ENCODE results near the gene TBC1D9. TPM values are rescaled to one million over a fixed set of nuclear protein-coding genes. Genes with fewer than 3 reads are reported as not detected.

The TBC1D9 gene
- total RNA-seq, 1 experiment from 2014 or later: 0.70 TPM

DNA sequence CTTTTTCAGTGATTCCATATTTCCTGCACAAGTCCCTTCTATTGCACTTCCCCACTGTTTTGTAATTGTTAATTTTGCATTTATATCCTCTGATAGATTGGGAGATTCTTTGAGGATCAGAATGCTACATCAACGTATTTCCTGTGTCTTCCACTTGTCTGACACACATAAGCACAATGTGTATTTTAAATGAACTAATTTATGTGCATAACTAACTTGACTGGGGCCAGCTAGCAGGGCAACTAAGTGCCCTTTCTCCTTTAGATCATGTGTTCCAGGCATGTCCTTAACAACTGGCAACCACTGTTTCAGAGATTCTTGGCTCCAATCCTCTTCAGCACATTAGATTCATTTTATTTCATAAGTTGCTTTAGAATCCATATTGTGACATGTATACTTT is 171.7 kb downstream of the TBC1D9 start:
- ChIA-PET CTCF (interaction anchor here (2.0 kb wide), 1 partner anchor 10 kb away, joined by 5 read pairs; no protein-coding TSS in a partner anchor), POLR2A (no interaction called here)
- H3K27me3 Mint-ChIP-seq (ENCODE audit: low read depth): peaks cover 7% of the 10 kb centered on the region
- DNase-seq (ENCODE audit: low spot score) (no peak), ATAC-seq (no peak)
- H3K9me3 Mint-ChIP-seq: no peaks in the 10 kb centered on the region
- TF ChIP-seq, protein P1, sequence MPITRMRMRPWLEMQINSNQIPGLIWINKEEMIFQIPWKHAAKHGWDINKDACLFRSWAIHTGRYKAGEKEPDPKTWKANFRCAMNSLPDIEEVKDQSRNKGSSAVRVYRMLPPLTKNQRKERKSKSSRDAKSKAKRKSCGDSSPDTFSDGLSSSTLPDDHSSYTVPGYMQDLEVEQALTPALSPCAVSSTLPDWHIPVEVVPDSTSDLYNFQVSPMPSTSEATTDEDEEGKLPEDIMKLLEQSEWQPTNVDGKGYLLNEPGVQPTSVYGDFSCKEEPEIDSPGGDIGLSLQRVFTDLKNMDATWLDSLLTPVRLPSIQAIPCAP (CRISPR knock-in tag; IDR thresholded peaks at IDR 0.05): no peak
- TF ChIP-seq, protein P2, sequence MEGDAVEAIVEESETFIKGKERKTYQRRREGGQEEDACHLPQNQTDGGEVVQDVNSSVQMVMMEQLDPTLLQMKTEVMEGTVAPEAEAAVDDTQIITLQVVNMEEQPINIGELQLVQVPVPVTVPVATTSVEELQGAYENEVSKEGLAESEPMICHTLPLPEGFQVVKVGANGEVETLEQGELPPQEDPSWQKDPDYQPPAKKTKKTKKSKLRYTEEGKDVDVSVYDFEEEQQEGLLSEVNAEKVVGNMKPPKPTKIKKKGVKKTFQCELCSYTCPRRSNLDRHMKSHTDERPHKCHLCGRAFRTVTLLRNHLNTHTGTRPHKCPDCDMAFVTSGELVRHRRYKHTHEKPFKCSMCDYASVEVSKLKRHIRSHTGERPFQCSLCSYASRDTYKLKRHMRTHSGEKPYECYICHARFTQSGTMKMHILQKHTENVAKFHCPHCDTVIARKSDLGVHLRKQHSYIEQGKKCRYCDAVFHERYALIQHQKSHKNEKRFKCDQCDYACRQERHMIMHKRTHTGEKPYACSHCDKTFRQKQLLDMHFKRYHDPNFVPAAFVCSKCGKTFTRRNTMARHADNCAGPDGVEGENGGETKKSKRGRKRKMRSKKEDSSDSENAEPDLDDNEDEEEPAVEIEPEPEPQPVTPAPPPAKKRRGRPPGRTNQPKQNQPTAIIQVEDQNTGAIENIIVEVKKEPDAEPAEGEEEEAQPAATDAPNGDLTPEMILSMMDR (IDR thresholded peaks at IDR 0.05): no peak
- TF ChIP-seq ZNF232 (CRISPR knock-in tag; IDR thresholded peaks at IDR 0.05) (no peak), OVOL2 (CRISPR knock-in tag; IDR thresholded peaks at IDR 0.05; ENCODE audit: borderline replicate concordance) (no peak), ZNF138 (CRISPR knock-in tag; conservative IDR thresholded peaks at IDR 0.05) (no peak)
- TF ChIP-seq, protein P3, sequence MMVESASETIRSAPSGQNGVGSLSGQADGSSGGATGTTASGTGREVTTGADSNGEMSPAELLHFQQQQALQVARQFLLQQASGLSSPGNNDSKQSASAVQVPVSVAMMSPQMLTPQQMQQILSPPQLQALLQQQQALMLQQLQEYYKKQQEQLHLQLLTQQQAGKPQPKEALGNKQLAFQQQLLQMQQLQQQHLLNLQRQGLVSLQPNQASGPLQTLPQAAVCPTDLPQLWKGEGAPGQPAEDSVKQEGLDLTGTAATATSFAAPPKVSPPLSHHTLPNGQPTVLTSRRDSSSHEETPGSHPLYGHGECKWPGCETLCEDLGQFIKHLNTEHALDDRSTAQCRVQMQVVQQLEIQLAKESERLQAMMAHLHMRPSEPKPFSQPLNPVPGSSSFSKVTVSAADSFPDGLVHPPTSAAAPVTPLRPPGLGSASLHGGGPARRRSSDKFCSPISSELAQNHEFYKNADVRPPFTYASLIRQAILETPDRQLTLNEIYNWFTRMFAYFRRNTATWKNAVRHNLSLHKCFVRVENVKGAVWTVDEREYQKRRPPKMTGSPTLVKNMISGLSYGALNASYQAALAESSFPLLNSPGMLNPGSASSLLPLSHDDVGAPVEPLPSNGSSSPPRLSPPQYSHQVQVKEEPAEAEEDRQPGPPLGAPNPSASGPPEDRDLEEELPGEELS (CRISPR knock-in tag; IDR thresholded peaks at IDR 0.05): no peak
- TF ChIP-seq, protein P4, sequence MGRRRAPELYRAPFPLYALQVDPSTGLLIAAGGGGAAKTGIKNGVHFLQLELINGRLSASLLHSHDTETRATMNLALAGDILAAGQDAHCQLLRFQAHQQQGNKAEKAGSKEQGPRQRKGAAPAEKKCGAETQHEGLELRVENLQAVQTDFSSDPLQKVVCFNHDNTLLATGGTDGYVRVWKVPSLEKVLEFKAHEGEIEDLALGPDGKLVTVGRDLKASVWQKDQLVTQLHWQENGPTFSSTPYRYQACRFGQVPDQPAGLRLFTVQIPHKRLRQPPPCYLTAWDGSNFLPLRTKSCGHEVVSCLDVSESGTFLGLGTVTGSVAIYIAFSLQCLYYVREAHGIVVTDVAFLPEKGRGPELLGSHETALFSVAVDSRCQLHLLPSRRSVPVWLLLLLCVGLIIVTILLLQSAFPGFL (CRISPR knock-in tag; IDR thresholded peaks at IDR 0.05; ENCODE audit: borderline replicate concordance): no peak
- no peak overlapping the region for H3K4me3 Mint-ChIP-seq
- H3K36me3 Mint-ChIP-seq: no peaks in the 10 kb centered on the region
- H3K27ac Mint-ChIP-seq: no peak overlapping the region
- H3K4me1 Mint-ChIP-seq: no peaks in the 10 kb centered on the region

DNA sequence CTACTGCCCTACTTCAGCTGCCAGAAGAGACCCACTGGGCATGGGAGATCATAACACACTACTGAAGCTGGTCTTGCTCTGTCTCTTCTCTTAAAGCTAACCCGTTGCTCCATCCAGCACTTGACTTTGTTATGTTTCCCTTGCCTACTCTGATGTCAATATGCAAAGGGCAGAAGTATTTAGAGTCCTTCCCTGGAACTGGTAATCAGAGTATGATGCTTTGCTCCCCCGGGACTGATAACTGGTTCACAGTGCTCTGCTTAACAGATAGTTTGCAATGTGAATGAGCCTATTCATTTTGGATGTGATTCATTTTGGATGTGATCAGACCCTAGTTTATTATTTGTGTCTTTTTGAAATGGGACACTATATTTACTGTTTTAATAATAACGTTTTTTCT is 175.1 kb downstream of the TBC1D9 start:
- Mint-ChIP-seq H3K4me3 (no peak overlapping the region), H3K36me3 (no peaks in the 10 kb centered on the region), H3K27ac (no peak overlapping the region), H3K27me3 (ENCODE audit: low read depth) (peaks cover 28% of the 10 kb centered on the region), H3K9me3 (no peaks in the 10 kb centered on the region), H3K4me1 (no peaks in the 10 kb centered on the region)
- ChIA-PET POLR2A (no interaction called here), CTCF (no interaction called here)
- DNase-seq (ENCODE audit: low spot score) (no peak), ATAC-seq (no peak)
- TF ChIP-seq, protein P5, sequence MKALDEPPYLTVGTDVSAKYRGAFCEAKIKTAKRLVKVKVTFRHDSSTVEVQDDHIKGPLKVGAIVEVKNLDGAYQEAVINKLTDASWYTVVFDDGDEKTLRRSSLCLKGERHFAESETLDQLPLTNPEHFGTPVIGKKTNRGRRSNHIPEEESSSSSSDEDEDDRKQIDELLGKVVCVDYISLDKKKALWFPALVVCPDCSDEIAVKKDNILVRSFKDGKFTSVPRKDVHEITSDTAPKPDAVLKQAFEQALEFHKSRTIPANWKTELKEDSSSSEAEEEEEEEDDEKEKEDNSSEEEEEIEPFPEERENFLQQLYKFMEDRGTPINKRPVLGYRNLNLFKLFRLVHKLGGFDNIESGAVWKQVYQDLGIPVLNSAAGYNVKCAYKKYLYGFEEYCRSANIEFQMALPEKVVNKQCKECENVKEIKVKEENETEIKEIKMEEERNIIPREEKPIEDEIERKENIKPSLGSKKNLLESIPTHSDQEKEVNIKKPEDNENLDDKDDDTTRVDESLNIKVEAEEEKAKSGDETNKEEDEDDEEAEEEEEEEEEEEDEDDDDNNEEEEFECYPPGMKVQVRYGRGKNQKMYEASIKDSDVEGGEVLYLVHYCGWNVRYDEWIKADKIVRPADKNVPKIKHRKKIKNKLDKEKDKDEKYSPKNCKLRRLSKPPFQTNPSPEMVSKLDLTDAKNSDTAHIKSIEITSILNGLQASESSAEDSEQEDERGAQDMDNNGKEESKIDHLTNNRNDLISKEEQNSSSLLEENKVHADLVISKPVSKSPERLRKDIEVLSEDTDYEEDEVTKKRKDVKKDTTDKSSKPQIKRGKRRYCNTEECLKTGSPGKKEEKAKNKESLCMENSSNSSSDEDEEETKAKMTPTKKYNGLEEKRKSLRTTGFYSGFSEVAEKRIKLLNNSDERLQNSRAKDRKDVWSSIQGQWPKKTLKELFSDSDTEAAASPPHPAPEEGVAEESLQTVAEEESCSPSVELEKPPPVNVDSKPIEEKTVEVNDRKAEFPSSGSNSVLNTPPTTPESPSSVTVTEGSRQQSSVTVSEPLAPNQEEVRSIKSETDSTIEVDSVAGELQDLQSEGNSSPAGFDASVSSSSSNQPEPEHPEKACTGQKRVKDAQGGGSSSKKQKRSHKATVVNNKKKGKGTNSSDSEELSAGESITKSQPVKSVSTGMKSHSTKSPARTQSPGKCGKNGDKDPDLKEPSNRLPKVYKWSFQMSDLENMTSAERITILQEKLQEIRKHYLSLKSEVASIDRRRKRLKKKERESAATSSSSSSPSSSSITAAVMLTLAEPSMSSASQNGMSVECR (CRISPR knock-in tag; IDR thresholded peaks at IDR 0.05; ENCODE audit: borderline replicate concordance): no peak
- TF ChIP-seq, protein P6, sequence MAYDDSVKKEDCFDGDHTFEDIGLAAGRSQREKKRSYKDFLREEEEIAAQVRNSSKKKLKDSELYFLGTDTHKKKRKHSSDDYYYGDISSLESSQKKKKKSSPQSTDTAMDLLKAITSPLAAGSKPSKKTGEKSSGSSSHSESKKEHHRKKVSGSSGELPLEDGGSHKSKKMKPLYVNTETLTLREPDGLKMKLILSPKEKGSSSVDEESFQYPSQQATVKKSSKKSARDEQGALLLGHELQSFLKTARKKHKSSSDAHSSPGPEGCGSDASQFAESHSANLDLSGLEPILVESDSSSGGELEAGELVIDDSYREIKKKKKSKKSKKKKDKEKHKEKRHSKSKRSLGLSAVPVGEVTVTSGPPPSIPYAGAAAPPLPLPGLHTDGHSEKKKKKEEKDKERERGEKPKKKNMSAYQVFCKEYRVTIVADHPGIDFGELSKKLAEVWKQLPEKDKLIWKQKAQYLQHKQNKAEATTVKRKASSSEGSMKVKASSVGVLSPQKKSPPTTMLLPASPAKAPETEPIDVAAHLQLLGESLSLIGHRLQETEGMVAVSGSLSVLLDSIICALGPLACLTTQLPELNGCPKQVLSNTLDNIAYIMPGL (CRISPR knock-in tag; IDR thresholded peaks at IDR 0.05): no peak
- TF ChIP-seq GTF2I (CRISPR knock-in tag; conservative IDR thresholded peaks at IDR 0.05): no peak
- no peak for TF ChIP-seq MXD4 (CRISPR knock-in tag; IDR thresholded peaks at IDR 0.05; ENCODE audit: borderline replicate concordance)
- TF ChIP-seq, protein P7, sequence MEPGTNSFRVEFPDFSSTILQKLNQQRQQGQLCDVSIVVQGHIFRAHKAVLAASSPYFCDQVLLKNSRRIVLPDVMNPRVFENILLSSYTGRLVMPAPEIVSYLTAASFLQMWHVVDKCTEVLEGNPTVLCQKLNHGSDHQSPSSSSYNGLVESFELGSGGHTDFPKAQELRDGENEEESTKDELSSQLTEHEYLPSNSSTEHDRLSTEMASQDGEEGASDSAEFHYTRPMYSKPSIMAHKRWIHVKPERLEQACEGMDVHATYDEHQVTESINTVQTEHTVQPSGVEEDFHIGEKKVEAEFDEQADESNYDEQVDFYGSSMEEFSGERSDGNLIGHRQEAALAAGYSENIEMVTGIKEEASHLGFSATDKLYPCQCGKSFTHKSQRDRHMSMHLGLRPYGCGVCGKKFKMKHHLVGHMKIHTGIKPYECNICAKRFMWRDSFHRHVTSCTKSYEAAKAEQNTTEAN (CRISPR knock-in tag; IDR thresholded peaks at IDR 0.05): no peak
- TF ChIP-seq, protein P8, sequence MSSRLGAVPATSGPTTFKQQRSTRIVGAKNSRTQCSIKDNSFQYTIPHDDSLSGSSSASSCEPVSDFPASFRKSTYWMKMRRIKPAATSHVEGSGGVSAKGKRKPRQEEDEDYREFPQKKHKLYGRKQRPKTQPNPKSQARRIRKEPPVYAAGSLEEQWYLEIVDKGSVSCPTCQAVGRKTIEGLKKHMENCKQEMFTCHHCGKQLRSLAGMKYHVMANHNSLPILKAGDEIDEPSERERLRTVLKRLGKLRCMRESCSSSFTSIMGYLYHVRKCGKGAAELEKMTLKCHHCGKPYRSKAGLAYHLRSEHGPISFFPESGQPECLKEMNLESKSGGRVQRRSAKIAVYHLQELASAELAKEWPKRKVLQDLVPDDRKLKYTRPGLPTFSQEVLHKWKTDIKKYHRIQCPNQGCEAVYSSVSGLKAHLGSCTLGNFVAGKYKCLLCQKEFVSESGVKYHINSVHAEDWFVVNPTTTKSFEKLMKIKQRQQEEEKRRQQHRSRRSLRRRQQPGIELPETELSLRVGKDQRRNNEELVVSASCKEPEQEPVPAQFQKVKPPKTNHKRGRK (CRISPR knock-in tag; IDR thresholded peaks at IDR 0.05; ENCODE audit: borderline replicate concordance): no peak
- TF ChIP-seq, protein P9, sequence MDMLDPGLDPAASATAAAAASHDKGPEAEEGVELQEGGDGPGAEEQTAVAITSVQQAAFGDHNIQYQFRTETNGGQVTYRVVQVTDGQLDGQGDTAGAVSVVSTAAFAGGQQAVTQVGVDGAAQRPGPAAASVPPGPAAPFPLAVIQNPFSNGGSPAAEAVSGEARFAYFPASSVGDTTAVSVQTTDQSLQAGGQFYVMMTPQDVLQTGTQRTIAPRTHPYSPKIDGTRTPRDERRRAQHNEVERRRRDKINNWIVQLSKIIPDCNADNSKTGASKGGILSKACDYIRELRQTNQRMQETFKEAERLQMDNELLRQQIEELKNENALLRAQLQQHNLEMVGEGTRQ (CRISPR knock-in tag; IDR thresholded peaks at IDR 0.05): no peak
- TF ChIP-seq TCF7 (CRISPR knock-in tag; IDR thresholded peaks at IDR 0.05; ENCODE audit: low read depth): no peak

All from WTC11 (cell line).